Chondrocyte (in vitro differentiated cells): ENCODE data around the gene TRIM58. TPM values are rescaled to one million over a fixed set of nuclear protein-coding genes. Genes with fewer than 3 reads are reported as not detected.

ENCODE experiments used
- DNase-seq: peaks from one replicate; pipeline ENCODE4 v3.0.0; 2021; ENCODE audit warnings: mixed read lengths, low spot score
- H3K27ac Mint-ChIP-seq: one replicate; pipeline ENCODE4 v1.8.0; 2021; ENCODE audit warnings: mild to moderate bottlenecking, moderate library complexity, mixed read lengths; ENCODE audit not compliant: unreplicated experiment
- H3K27me3 Mint-ChIP-seq: 2 replicates; pipeline ENCODE4 v1.8.0; 2021; ENCODE audit warnings: low read depth, mixed read lengths
- H3K36me3 Mint-ChIP-seq: 2 replicates; pipeline ENCODE4 v1.8.0; 2021; ENCODE audit warnings: low read depth, mixed read lengths
- H3K4me1 Mint-ChIP-seq: 2 replicates; pipeline ENCODE4 v1.8.0; 2021; ENCODE audit warnings: low read depth, mild to moderate bottlenecking, mixed read lengths
- H3K4me3 Mint-ChIP-seq: one replicate; pipeline ENCODE4 v1.8.0; 2021; ENCODE audit warnings: mild to moderate bottlenecking, moderate library complexity, mixed read lengths; ENCODE audit not compliant: unreplicated experiment
- H3K9me3 Mint-ChIP-seq: 2 replicates; pipeline ENCODE4 v1.8.0; 2021; ENCODE audit warnings: low read depth, mixed read lengths
- CTCF ChIP-seq: fragments of 200-600 bp; sonication (generic); IDR thresholded peaks from 2 replicates; pipeline ENCODE4 v1.5.0; 2021; ENCODE audit warnings: antibody characterized with exemption, mild to moderate bottlenecking, moderate library complexity
- total RNA-seq: library from RNA; stranded (reverse); gene quantifications from 3 replicates; pipeline ENCODE4 v1.2.1, GENCODE V29; 2021

The TRIM58 gene
- total RNA-seq, 1 donor from 2014 or later, result 0.70 TPM

DNA sequence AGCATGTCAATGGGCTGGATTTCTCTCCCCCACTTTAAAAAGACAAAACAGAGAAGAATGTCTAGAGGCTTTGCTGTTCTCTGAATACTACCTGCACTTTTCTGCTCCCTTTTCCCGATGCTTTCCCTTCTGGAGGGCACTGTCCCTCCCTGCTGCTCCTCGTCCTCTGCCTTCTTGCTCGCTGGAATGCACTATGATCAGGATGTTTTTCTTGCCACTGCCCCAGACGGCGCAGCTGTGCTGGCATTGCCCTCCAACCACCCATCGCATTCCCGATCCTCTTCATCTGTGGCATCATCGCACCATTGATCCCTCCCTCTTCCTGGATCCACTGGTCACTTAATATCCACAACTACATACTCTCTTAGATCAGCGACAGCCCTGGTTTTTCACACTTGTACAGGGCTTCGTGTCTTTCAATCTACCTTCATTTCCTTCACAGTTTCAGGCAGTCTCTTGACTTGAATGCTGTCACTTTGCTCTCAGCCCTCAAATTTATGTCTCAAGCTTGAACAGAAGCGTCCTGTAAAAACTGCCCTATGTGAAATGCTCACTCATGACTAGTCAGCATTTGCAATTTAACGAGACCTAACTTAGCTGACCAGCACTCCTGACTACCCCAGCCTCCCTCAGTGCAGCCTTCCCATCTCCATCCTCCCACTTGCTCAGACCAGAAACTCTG is 11.8 kb upstream of the TRIM58 start:
- H3K4me1 Mint-ChIP-seq, result no peaks in the 10 kb centered on the region
- H3K4me3 Mint-ChIP-seq, result no peak overlapping the region
- no peak for DNase-seq
- no peaks in the 10 kb centered on the region for H3K36me3 Mint-ChIP-seq
- H3K27me3 Mint-ChIP-seq, result no peaks in the 10 kb centered on the region
- no peak overlapping the region for H3K27ac Mint-ChIP-seq
- TF ChIP-seq CTCF, result no peak
- peaks cover 18% of the 10 kb centered on the region for H3K9me3 Mint-ChIP-seq

DNA sequence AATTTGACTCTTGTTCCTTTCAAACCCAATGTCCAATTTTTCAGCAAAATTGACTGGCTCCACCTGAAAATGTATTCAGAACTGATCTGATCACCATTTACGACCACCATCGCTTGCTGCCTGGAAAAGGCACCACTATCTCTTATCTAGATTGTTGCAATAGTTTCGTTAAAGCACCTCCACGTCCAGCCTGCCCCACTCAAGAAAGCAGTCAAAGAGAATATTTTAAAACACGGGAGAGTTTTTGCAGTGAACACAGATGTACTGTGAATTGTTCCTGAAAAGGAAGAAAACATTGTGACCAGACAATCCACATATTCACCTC is 11.3 kb upstream of the TRIM58 start:
- no peak for TF ChIP-seq CTCF
- no peak for DNase-seq
- Mint-ChIP-seq H3K27ac (no peak overlapping the region), H3K27me3 (no peaks in the 10 kb centered on the region), H3K9me3 (peaks cover 18% of the 10 kb centered on the region), H3K4me3 (no peak overlapping the region), H3K4me1 (no peaks in the 10 kb centered on the region), H3K36me3 (no peaks in the 10 kb centered on the region)

DNA sequence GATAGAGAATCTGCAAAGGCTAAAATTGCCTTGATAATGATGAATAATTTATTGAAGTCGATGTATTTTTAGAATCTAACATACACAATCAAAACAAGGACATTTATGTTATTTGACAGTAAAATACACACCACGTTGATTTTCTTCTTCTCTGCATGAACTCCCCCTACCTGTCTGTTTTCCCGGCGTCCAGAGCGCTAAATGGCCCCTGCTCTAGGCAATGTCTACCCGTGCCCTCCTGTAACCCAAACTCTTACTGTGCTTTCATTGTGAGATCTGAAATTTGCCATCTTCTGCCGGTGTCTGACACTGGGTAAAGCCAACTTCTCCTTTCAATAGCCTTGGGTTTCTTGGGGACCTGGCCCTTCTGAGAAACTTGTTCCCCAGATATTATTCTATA is 8.6 kb upstream of the TRIM58 start:
- no peaks in the 10 kb centered on the region for H3K27me3 Mint-ChIP-seq
- H3K36me3 Mint-ChIP-seq, result no peaks in the 10 kb centered on the region
- peaks cover 19% of the 10 kb centered on the region for H3K9me3 Mint-ChIP-seq
- no peak overlapping the region for H3K27ac Mint-ChIP-seq
- no peaks in the 10 kb centered on the region for H3K4me1 Mint-ChIP-seq
- no peak for DNase-seq
- TF ChIP-seq CTCF, result no peak
- no peak overlapping the region for H3K4me3 Mint-ChIP-seq

GRCh38 chr1:247849616-247850015 is 7.4 kb upstream of the TRIM58 start:
- no peak for DNase-seq
- H3K36me3 Mint-ChIP-seq, result no peaks in the 10 kb centered on the region
- H3K27me3 Mint-ChIP-seq, result no peaks in the 10 kb centered on the region
- no peaks in the 10 kb centered on the region for H3K4me1 Mint-ChIP-seq
- TF ChIP-seq CTCF, result no peak
- H3K9me3 Mint-ChIP-seq, result peaks cover 26% of the 10 kb centered on the region
- H3K4me3 Mint-ChIP-seq, result no peak overlapping the region
- H3K27ac Mint-ChIP-seq, result no peak overlapping the region

DNA sequence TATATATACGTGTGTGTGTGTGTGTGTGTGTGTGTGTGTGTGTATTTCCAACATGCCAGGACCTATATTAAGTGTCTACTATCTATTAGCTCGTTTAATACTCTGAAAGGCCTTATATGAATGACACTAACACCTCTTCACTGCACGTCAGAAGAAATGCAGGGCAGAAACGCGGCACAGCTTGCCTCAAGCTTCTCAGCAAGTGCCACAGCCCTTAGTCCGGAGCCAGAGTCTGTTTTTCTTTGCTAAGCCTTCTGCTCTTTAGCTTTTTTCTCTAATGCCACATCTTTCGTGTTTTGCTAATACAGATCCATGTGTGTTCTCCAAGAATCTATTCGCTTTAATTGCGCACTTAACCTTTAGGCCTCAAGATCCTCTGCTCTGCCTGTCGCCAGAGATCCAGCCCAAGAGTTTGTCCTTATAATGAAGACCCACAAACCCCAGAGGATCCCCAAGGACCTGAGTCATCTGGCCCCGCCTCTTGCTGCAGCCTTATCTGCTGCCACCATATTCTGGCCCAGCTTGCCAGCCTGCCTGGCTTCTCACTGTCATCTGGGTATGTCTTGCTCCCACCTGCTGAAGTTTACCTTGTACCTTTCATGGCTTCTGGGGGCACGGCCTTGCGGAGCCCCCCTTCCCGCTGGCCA is 2.0 kb upstream of the TRIM58 start:
- Mint-ChIP-seq H3K4me1 (peaks cover 4% of the 10 kb centered on the region), H3K9me3 (peaks cover 21% of the 10 kb centered on the region), H3K27me3 (no peaks in the 10 kb centered on the region), H3K36me3 (no peaks in the 10 kb centered on the region), H3K4me3 (no peak overlapping the region), H3K27ac (no peak overlapping the region)
- no peak for DNase-seq
- no peak for TF ChIP-seq CTCF
